GM12878 (cell line): Measurements from ENCODE around the gene HSP90AA1. TPM values are rescaled to one million over a fixed set of nuclear protein-coding genes. Genes with fewer than 3 reads are reported as not detected.

ENCODE experiments used
- ATAC-seq: fragments of 200-7000 bp; cut with Tn5 transposase; 3 replicates; pipeline ENCODE4 v1.9.1; 2020; ENCODE audit warnings: mild to moderate bottlenecking, moderate library complexity
- BruUV-seq: library from RNA; stranded (reverse); fragments of 400-500 nt; replicated peaks from 2 replicates; lab custom pipeline; 2021; lab: Mats Ljungman, UMichigan
- CTCF ChIA-PET: fragments of 300-600 bp; sonication (Branson Sonifier 250); formaldehyde crosslinking; extraction: SDS; loops from one replicate; lab custom pipeline; 2021; ENCODE audit warnings: inconsistent platforms; lab: Yijun Ruan, JAX
- POLR2A ChIA-PET: fragments of 350-600 bp; formaldehyde crosslinking; extraction: SDS; loops from one replicate; lab custom pipeline; 2021; ENCODE audit warnings: inconsistent platforms; lab: Charles Lee
- RAD21 ChIA-PET: fragments of 300-600 bp; sonication (Branson Sonifier 250); formaldehyde crosslinking; loops from one replicate; lab custom pipeline; 2023; ENCODE audit warnings: antibody characterized with exemption; ENCODE audit not compliant: unreplicated experiment; lab: Charles Lee
- SMC1A ChIA-PET: fragments of 300-600 bp; sonication (Branson Sonifier 250); formaldehyde crosslinking; loops from one replicate; lab custom pipeline; 2023; ENCODE audit not compliant: unreplicated experiment, uncharacterized antibody; lab: Charles Lee
- DNase-seq: peaks from one replicate; pipeline ENCODE4 v3.0.0-alpha.2; 2011; ENCODE audit warnings: low read depth, low spot score
- FAIRE-seq: peaks from 3 replicates; lab custom pipeline; 2011; peaks lifted over from hg19 to GRCh38; lab: Jason Lieb, UNC
- H2AFZ ChIP-seq: 2 replicates; pipeline ENCODE4 v1.6.0; 2011; ENCODE audit warnings: low read depth, low read length, control low read depth; ENCODE audit not compliant: control insufficient read depth
- H3K27ac ChIP-seq: 2 replicates; pipeline ENCODE4 v1.5.1; 2011; ENCODE audit warnings: control low read depth; ENCODE audit not compliant: control insufficient read depth, insufficient read depth
- H3K27me3 ChIP-seq, 2 experiments: replicated peaks in 1 of 2; 2 replicates each; pipeline versions ENCODE4 v1.6.0 to v1.6.1; 2011; ENCODE audit warnings: low read length in 1 of 2; ENCODE audit not compliant: control insufficient read depth in 2 of 2, insufficient read depth in 2 of 2
- H3K36me3 ChIP-seq, 2 experiments: 2 replicates each; pipeline ENCODE4 v1.5.1; 2011; ENCODE audit warnings: low read length in 1 of 2; ENCODE audit not compliant: control insufficient read depth in 2 of 2, insufficient read depth in 2 of 2
- H3K4me1 ChIP-seq: 2 replicates; pipeline ENCODE4 v1.6.1; 2011; ENCODE audit warnings: mild to moderate bottlenecking, low read length, moderate library complexity, mixed read lengths; ENCODE audit not compliant: control insufficient read depth, insufficient read depth
- H3K4me2 ChIP-seq: 2 replicates; pipeline ENCODE4 v1.6.0; 2011; ENCODE audit warnings: control low read depth; ENCODE audit not compliant: control insufficient read depth, insufficient read depth
- H3K4me3 ChIP-seq: fragments of 200-600 bp; sonication (generic); 2 replicates; pipeline ENCODE4 v1.5.1; 2016
- H3K79me2 ChIP-seq: 2 replicates; pipeline ENCODE4 v1.6.0; 2011; ENCODE audit warnings: low read length; ENCODE audit not compliant: control insufficient read depth, insufficient read depth
- H3K9ac ChIP-seq: 2 replicates; pipeline ENCODE4 v1.8.0; 2011; ENCODE audit warnings: low read length, control low read depth, mixed read lengths; ENCODE audit not compliant: control insufficient read depth, insufficient read depth
- H3K9me3 ChIP-seq: replicated peaks from 3 replicates; pipeline ENCODE4 v1.5.1; 2011; ENCODE audit warnings: mild to moderate bottlenecking, low read length; ENCODE audit not compliant: control insufficient read depth, insufficient read depth
- H4K20me1 ChIP-seq: 2 replicates; pipeline ENCODE4 v1.6.0; 2011; ENCODE audit not compliant: control insufficient read depth, insufficient read depth
- BCL11A ChIP-seq: IDR thresholded peaks from 2 replicates; pipeline ENCODE4 v1.6.1; 2011; ENCODE audit warnings: low read depth, low read length
- CBFB ChIP-seq: IDR thresholded peaks from 2 replicates; pipeline ENCODE4 v1.6.1; 2016; ENCODE audit warnings: antibody characterized with exemption, low read depth
- KLF5 ChIP-seq: fragments of 450-650 bp; IDR thresholded peaks from 2 replicates; pipeline ENCODE4 v1.6.1; 2014; ENCODE audit warnings: mild to moderate bottlenecking; ENCODE audit not compliant: partially characterized antibody
- MTA2 ChIP-seq: fragments of 450-650 bp; IDR thresholded peaks from 2 replicates; pipeline ENCODE4 v1.6.1; 2016; ENCODE audit warnings: low read depth, mild to moderate bottlenecking, moderate library complexity
- MYC ChIP-seq: IDR thresholded peaks from 2 replicates; pipeline ENCODE4 v1.6.1; 2011; ENCODE audit warnings: mild to moderate bottlenecking, low read length, moderate library complexity, inconsistent platforms; ENCODE audit not compliant: insufficient read depth, insufficient replicate concordance, insufficient read length, severe bottlenecking
- POLR2A ChIP-seq: IDR thresholded peaks from 2 replicates; pipeline ENCODE4 v1.6.1; 2011; ENCODE audit warnings: low read depth, mild to moderate bottlenecking, low read length
- RAD51 ChIP-seq: fragments of 450-650 bp; IDR thresholded peaks from 2 replicates; pipeline ENCODE4 v1.6.1; 2016; ENCODE audit warnings: moderate library complexity, mild to moderate bottlenecking, inconsistent platforms
- RUNX3 ChIP-seq: IDR thresholded peaks from 2 replicates; pipeline ENCODE4 v1.6.1; 2012; ENCODE audit warnings: low read length, inconsistent platforms
- WRNIP1 ChIP-seq: IDR thresholded peaks from 2 replicates; pipeline ENCODE4 v1.6.1; 2011; ENCODE audit warnings: low read depth, low read length, improper control_type of control experiment, borderline replicate concordance
- WGBS: methylation state at CpG from one replicate; pipeline ENCODE4 v1.1.6; 2016; ENCODE audit warnings: low lambda C conversion rate; ENCODE audit not compliant: insufficient replicate concordance, insufficient coverage; ENCODE audit errors: missing lambda C conversion rate; 5-methylcytosine and 5-hydroxymethylcytosine counted together
- in situ Hi-C: fragments of 300-500 bp; cut with MboI; formaldehyde crosslinking; loops from 9 replicates; pipeline ENCODE4 v1.14.3; 2018; ENCODE audit warnings: mixed read lengths
- intact Hi-C: fragments of 100-400 bp; cut with micrococcal nuclease; formaldehyde crosslinking; loops from one replicate; pipeline ENCODE4 v1.14.2; 2022; ENCODE audit not compliant: unreplicated experiment
- polyA plus RNA-seq, 11 experiments: library from polyadenylated mRNA; depleted of rRNA in 4 of 11; unstranded in 6 of 11; stranded (reverse) in 5 of 11; fragments of >200 nt; fragmentation: Nextera tagmentation in 4 of 11; fragmentation: Illumina TruSeq in 1 of 11; extraction: Ambion mirVana in 4 of 11; extraction: Trizol in 1 of 11; gene quantifications; 1 replicate in 1 of 11; 2 replicates in 10 of 11; pipeline versions ENCODE4 v1.2.1 to v1.2.3, GENCODE V29; 2011 to 2016; ENCODE audit warnings: inconsistent platforms in 2 of 11, missing spikeins in 2 of 11, low read depth in 1 of 11
- total RNA-seq, 4 experiments: library from RNA; depleted of rRNA in 3 of 4; stranded (reverse); fragments of >200 nt in 3 of 4; fragmentation: Illumina TruSeq in 1 of 4; extraction: Trizol in 1 of 4; gene quantifications; 2 replicates each; pipeline versions ENCODE4 v1.2.1 to v1.2.3, GENCODE V29; 2013 to 2021
- TF ChIP-seq, protein P1 (sequence below): fragments of 450-650 bp; IDR thresholded peaks from 2 replicates; pipeline ENCODE4 v1.6.1; 2016; ENCODE audit warnings: mild to moderate bottlenecking, moderate library complexity, borderline replicate concordance
- TF ChIP-seq, protein P2 (sequence below): IDR thresholded peaks from 2 replicates; pipeline ENCODE4 v1.6.1; 2012; ENCODE audit warnings: low read depth, low read length, improper control_type of control experiment
- TF ChIP-seq, protein P3 (sequence below): fragments of 450-650 bp; IDR thresholded peaks from 2 replicates; pipeline ENCODE4 v1.6.1; 2018; ENCODE audit warnings: borderline replicate concordance, mild to moderate bottlenecking; ENCODE audit not compliant: partially characterized antibody
- TF ChIP-seq, protein P4 (sequence below): IDR thresholded peaks from 2 replicates; pipeline ENCODE4 v1.6.1; 2012; ENCODE audit warnings: low read length, inconsistent platforms

The HSP90AA1 gene
- total and polyA plus RNA-seq, 10 of the 15 experiments (the other 5 are each of a cell fraction or from before 2014, with no cell fraction given) = 262 to 1,315 (median 635) TPM

DNA sequence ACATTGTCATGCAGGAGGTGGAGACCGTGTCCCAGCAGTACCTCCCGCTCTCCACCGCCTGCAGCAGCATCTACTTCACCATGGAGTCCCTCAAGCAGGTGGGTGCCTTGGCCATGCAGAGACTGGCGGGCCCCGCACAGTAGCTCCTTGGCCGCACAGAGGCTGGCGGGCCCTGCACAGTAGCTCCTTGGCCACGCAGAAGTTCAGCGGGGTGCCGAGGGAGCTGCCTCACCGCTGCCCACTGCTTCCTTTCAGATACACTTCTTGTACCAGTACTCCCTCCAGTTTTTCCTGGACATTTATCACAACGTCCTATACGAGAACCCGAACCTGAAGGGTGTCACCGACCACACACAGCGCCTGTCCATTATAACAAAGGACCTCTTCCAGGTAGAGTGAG is 47.7 kb downstream of the HSP90AA1 start (continued):
- TF ChIP-seq, protein P1, sequence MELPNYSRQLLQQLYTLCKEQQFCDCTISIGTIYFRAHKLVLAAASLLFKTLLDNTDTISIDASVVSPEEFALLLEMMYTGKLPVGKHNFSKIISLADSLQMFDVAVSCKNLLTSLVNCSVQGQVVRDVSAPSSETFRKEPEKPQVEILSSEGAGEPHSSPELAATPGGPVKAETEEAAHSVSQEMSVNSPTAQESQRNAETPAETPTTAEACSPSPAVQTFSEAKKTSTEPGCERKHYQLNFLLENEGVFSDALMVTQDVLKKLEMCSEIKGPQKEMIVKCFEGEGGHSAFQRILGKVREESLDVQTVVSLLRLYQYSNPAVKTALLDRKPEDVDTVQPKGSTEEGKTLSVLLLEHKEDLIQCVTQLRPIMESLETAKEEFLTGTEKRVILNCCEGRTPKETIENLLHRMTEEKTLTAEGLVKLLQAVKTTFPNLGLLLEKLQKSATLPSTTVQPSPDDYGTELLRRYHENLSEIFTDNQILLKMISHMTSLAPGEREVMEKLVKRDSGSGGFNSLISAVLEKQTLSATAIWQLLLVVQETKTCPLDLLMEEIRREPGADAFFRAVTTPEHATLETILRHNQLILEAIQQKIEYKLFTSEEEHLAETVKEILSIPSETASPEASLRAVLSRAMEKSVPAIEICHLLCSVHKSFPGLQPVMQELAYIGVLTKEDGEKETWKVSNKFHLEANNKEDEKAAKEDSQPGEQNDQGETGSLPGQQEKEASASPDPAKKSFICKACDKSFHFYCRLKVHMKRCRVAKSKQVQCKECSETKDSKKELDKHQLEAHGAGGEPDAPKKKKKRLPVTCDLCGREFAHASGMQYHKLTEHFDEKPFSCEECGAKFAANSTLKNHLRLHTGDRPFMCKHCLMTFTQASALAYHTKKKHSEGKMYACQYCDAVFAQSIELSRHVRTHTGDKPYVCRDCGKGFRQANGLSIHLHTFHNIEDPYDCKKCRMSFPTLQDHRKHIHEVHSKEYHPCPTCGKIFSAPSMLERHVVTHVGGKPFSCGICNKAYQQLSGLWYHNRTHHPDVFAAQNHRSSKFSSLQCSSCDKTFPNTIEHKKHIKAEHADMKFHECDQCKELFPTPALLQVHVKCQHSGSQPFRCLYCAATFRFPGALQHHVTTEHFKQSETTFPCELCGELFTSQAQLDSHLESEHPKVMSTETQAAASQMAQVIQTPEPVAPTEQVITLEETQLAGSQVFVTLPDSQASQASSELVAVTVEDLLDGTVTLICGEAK = no peak
- no peak for TF ChIP-seq MYC

DNA sequence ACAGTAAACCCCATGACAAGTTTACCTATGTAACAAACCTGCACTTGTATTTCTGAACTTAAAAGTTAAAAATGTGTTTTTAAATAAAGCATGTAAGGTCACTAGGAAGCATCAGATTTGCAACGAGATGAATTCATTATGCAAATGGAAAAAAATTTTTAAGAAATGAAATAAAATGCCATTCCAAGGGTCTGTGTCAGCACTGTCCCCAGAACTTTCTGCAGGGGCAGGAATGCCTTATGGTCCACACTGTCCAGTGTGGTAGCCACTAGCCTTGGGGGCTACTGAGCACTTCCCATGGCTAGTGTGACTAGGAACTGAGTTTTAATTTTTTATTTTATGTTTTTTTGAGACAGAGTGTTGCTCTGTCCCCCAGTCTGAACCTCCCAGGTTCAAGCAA is 49.2 kb downstream of the HSP90AA1 start:
- H4K20me1 ChIP-seq = no peaks in the 10 kb centered on the region
- in situ Hi-C loops = no loop called here
- no peak for FAIRE-seq
- intact Hi-C loops = no loop called here
- no peak for DNase-seq
- H3K4me3 ChIP-seq = no peak overlapping the region
- POLR2A ChIA-PET = interaction anchor here (0.6 kb wide), 1 partner anchor 234 kb away, joined by 3 read pairs; no protein-coding TSS in a partner anchor
- no peak for ATAC-seq
- no peak overlapping the region for H3K4me2 ChIP-seq
- H3K36me3 ChIP-seq = peaks cover 35 to 61% of the 10 kb centered on the region in 2 experiments
- RAD21 ChIA-PET = no interaction called here
- no peak overlapping the region for H2AFZ ChIP-seq
- BruUV-seq = no TSS peak
- no peaks in the 10 kb centered on the region for H3K27me3 ChIP-seq
- CTCF ChIA-PET = interaction anchor here (0.7 kb wide), 1 partner anchor 1241 kb away, joined by 3 read pairs; no protein-coding TSS in a partner anchor
- SMC1A ChIA-PET = interaction anchor here (2.3 kb wide), 1 partner anchor 59 kb away, joined by 6 read pairs; no protein-coding TSS in a partner anchor
- no peaks in the 10 kb centered on the region for H3K9me3 ChIP-seq
- H3K27ac ChIP-seq = no peak overlapping the region
- 0% methylated on average over 1 of the region's 1 CpG for WGBS
- H3K4me1 ChIP-seq = no peaks in the 10 kb centered on the region
- no peak overlapping the region for H3K9ac ChIP-seq
- no peaks in the 10 kb centered on the region for H3K79me2 ChIP-seq
- TF ChIP-seq WRNIP1 (no peak), RUNX3 (no peak), MTA2 (no peak), KLF5 (no peak), POLR2A (no peak), BCL11A (no peak), CBFB (no peak), RAD51 (no peak)
- TF ChIP-seq, protein P2, sequence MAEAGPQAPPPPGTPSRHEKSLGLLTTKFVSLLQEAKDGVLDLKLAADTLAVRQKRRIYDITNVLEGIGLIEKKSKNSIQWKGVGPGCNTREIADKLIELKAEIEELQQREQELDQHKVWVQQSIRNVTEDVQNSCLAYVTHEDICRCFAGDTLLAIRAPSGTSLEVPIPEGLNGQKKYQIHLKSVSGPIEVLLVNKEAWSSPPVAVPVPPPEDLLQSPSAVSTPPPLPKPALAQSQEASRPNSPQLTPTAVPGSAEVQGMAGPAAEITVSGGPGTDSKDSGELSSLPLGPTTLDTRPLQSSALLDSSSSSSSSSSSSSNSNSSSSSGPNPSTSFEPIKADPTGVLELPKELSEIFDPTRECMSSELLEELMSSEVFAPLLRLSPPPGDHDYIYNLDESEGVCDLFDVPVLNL = no peak
- TF ChIP-seq, protein P3, sequence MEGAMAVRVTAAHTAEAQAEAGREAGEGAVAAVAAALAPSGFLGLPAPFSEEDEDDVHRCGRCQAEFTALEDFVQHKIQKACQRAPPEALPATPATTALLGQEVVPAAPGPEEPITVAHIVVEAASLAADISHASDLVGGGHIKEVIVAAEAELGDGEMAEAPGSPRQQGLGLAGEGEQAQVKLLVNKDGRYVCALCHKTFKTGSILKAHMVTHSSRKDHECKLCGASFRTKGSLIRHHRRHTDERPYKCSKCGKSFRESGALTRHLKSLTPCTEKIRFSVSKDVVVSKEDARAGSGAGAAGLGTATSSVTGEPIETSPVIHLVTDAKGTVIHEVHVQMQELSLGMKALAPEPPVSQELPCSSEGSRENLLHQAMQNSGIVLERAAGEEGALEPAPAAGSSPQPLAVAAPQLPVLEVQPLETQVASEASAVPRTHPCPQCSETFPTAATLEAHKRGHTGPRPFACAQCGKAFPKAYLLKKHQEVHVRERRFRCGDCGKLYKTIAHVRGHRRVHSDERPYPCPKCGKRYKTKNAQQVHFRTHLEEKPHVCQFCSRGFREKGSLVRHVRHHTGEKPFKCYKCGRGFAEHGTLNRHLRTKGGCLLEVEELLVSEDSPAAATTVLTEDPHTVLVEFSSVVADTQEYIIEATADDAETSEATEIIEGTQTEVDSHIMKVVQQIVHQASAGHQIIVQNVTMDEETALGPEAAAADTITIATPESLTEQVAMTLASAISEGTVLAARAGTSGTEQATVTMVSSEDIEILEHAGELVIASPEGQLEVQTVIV = no peak
- TF ChIP-seq, protein P4, sequence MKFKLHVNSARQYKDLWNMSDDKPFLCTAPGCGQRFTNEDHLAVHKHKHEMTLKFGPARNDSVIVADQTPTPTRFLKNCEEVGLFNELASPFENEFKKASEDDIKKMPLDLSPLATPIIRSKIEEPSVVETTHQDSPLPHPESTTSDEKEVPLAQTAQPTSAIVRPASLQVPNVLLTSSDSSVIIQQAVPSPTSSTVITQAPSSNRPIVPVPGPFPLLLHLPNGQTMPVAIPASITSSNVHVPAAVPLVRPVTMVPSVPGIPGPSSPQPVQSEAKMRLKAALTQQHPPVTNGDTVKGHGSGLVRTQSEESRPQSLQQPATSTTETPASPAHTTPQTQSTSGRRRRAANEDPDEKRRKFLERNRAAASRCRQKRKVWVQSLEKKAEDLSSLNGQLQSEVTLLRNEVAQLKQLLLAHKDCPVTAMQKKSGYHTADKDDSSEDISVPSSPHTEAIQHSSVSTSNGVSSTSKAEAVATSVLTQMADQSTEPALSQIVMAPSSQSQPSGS = no peak
